A673 (cell line): Measurements from ENCODE around the gene ARFIP1.

ENCODE experiments used
- CTCF ChIP-seq: fragments of 300-800, 200-600 bp; sonication (generic); conservative IDR thresholded peaks from 2 replicates; pipeline ENCODE4 v1.5.1; 2017; ENCODE audit warnings: low read depth, mild to moderate bottlenecking, antibody characterized with exemption, low read length, moderate library complexity, mixed read lengths
- EZH2 ChIP-seq: fragments of 200-600 bp; sonication (generic); IDR thresholded peaks from 2 replicates; pipeline ENCODE4 v1.6.1; 2017; ENCODE audit warnings: borderline replicate concordance, low read depth, mild to moderate bottlenecking, mixed read lengths, antibody characterized with exemption, low read length; ENCODE audit not compliant: poor library complexity, severe bottlenecking

GRCh38 chr4:152856960-152857359 is 77.2 kb downstream of the ARFIP1 start:
- TF ChIP-seq CTCF = no peak
- no peak for TF ChIP-seq EZH2
